Measurements from ENCODE around the gene NHERF1. TPM values are rescaled to one million over a fixed set of nuclear protein-coding genes. Genes with fewer than 3 reads are reported as not detected.

Gene NHERF1
- total RNA-seq, 2 experiments from 2014 or later = 70.8 to 77.6 TPM

- CTCF ChIA-PET = interaction anchor here (0.6 to 3.8 kb wide), 4 partner anchors 9 to 269 kb away, joined by 3 to 31 read pairs (median 4); partner anchors contain the start of gene RAB37
- H3K4me3 Mint-ChIP-seq = no peak overlapping the region
These were observed 6.4 kb downstream of the NHERF1 start for GRCh38 chr17:74754832-74755231.

GRCh38 chr17:74755533-74755932 lies 7.1 kb downstream of the NHERF1 start:
- no peaks in the 10 kb centered on the region for H3K27me3 Mint-ChIP-seq (ENCODE audit: low read depth)
- intact Hi-C loops (cut with micrococcal nuclease) = no loop called here
- CTCF ChIA-PET = interaction anchor here (0.6 to 3.8 kb wide), 8 partner anchors 10 to 268 kb away, joined by 3 to 31 read pairs (median 4); partner anchors contain the start of gene RAB37
- H3K27ac Mint-ChIP-seq = no peak overlapping the region
- no peak overlapping the region for H3K4me3 Mint-ChIP-seq
- DNase-seq = no peak
- H3K4me1 Mint-ChIP-seq (ENCODE audit: low read depth) = peaks cover 89% of the 10 kb centered on the region
- peaks cover 9% of the 10 kb centered on the region for H3K36me3 Mint-ChIP-seq (ENCODE audit: low read depth)
- H3K9me3 Mint-ChIP-seq = no peaks in the 10 kb centered on the region

More at GRCh38 chr17:74754832-74755231, 6.4 kb downstream of the NHERF1 start:
- no peaks in the 10 kb centered on the region for H3K9me3 Mint-ChIP-seq
- no peak for DNase-seq
- H3K27ac Mint-ChIP-seq = peak overlapping the region; percentile 30
- intact Hi-C loops (cut with micrococcal nuclease) = no loop called here
- H3K4me1 Mint-ChIP-seq (ENCODE audit: low read depth) = peaks cover 82% of the 10 kb centered on the region
- peaks cover 13% of the 10 kb centered on the region for H3K36me3 Mint-ChIP-seq (ENCODE audit: low read depth)
- no peaks in the 10 kb centered on the region for H3K27me3 Mint-ChIP-seq (ENCODE audit: low read depth)

GRCh38 chr17:74756891-74757290 lies 8.5 kb downstream of the NHERF1 start:
- DNase-seq = no peak
- intact Hi-C loops (cut with micrococcal nuclease) = no loop called here
- Mint-ChIP-seq H3K27ac (peak overlapping the region; percentile 86), H3K4me3 (no peak overlapping the region), H3K36me3 (ENCODE audit: low read depth) (peaks cover 5% of the 10 kb centered on the region), H3K9me3 (no peaks in the 10 kb centered on the region), H3K27me3 (ENCODE audit: low read depth) (no peaks in the 10 kb centered on the region), H3K4me1 (ENCODE audit: low read depth) (peaks cover 83% of the 10 kb centered on the region)
- CTCF ChIA-PET = interaction anchor here (1.1 to 3.8 kb wide), 4 partner anchors 11 to 108 kb away, joined by 3 to 31 read pairs (median 12); no protein-coding TSS in a partner anchor

GRCh38 chr17:74757502-74757901 lies 9.1 kb downstream of the NHERF1 start:
- Mint-ChIP-seq H3K27ac (peak overlapping the region; percentile 86), H3K9me3 (no peaks in the 10 kb centered on the region), H3K4me3 (no peak overlapping the region), H3K4me1 (ENCODE audit: low read depth) (peaks cover 78% of the 10 kb centered on the region), H3K27me3 (ENCODE audit: low read depth) (no peaks in the 10 kb centered on the region), H3K36me3 (ENCODE audit: low read depth) (peaks cover 5% of the 10 kb centered on the region)
- CTCF ChIA-PET = interaction anchor here (1.1 to 4.5 kb wide), 6 partner anchors 8 to 108 kb away, joined by 3 to 28 read pairs (median 12); no protein-coding TSS in a partner anchor
- intact Hi-C loops (cut with micrococcal nuclease) = no loop called here
- DNase-seq = no peak

GRCh38 chr17:74757931-74758847 lies 9.8 kb downstream of the NHERF1 start:
- H3K4me1 Mint-ChIP-seq (ENCODE audit: low read depth) = peaks cover 71% of the 10 kb centered on the region
- peak overlapping the region; percentile 86 for H3K27ac Mint-ChIP-seq
- no peak for DNase-seq
- H3K27me3 Mint-ChIP-seq (ENCODE audit: low read depth) = no peaks in the 10 kb centered on the region
- H3K9me3 Mint-ChIP-seq = no peaks in the 10 kb centered on the region
- H3K36me3 Mint-ChIP-seq (ENCODE audit: low read depth) = peaks cover 1% of the 10 kb centered on the region
- intact Hi-C loops (cut with micrococcal nuclease) = loop anchor here (2.0 kb wide), 1 partner anchor 13 kb away; no protein-coding TSS in a partner anchor
- H3K4me3 Mint-ChIP-seq = no peak overlapping the region
- CTCF ChIA-PET = interaction anchor here (0.9 to 4.5 kb wide), 8 partner anchors 8 to 33 kb away, joined by 3 to 30 read pairs (median 12); partner anchors contain the start of gene NAT9

GRCh38 chr17:74758848-74759168 lies 10.4 kb downstream of the NHERF1 start:
- peak overlapping the region; percentile 86 for H3K27ac Mint-ChIP-seq
- no peak overlapping the region for H3K4me3 Mint-ChIP-seq
- intact Hi-C loops (cut with micrococcal nuclease) = loop anchor here (1.0 to 2.0 kb wide), 3 partner anchors 8 to 14 kb away; no protein-coding TSS in a partner anchor
- peak; percentile 75 for DNase-seq
- CTCF ChIA-PET = interaction anchor here (0.9 to 4.5 kb wide), 8 partner anchors 9 to 21 kb away, joined by 3 to 30 read pairs (median 8); partner anchors contain the start of gene NAT9
- H3K9me3 Mint-ChIP-seq = no peaks in the 10 kb centered on the region
- no peaks in the 10 kb centered on the region for H3K36me3 Mint-ChIP-seq (ENCODE audit: low read depth)
- H3K4me1 Mint-ChIP-seq (ENCODE audit: low read depth) = peaks cover 65% of the 10 kb centered on the region
- no peaks in the 10 kb centered on the region for H3K27me3 Mint-ChIP-seq (ENCODE audit: low read depth)

- no peaks in the 10 kb centered on the region for H3K9me3 Mint-ChIP-seq
- H3K27ac Mint-ChIP-seq = peak overlapping the region; percentile 86
- H3K4me3 Mint-ChIP-seq = no peak overlapping the region
- H3K4me1 Mint-ChIP-seq (ENCODE audit: low read depth) = peaks cover 61% of the 10 kb centered on the region
- no peaks in the 10 kb centered on the region for H3K36me3 Mint-ChIP-seq (ENCODE audit: low read depth)
- CTCF ChIA-PET = interaction anchor here (1.0 to 4.5 kb wide), 11 partner anchors 10 to 102 kb away, joined by 3 to 30 read pairs (median 7); partner anchors contain the start of gene NAT9
- intact Hi-C loops (cut with micrococcal nuclease) = loop anchor here (1.0 to 2.0 kb wide), 3 partner anchors 8 to 15 kb away; no protein-coding TSS in a partner anchor
- peak; percentile 70 for DNase-seq
- no peaks in the 10 kb centered on the region for H3K27me3 Mint-ChIP-seq (ENCODE audit: low read depth)
These were observed 10.9 kb downstream of the NHERF1 start for GRCh38 chr17:74759243-74759801.

GRCh38 chr17:74759941-74760340 lies 11.5 kb downstream of the NHERF1 start:
- Mint-ChIP-seq H3K27ac (peak overlapping the region; percentile 86), H3K4me1 (ENCODE audit: low read depth) (peaks cover 56% of the 10 kb centered on the region), H3K27me3 (ENCODE audit: low read depth) (no peaks in the 10 kb centered on the region), H3K9me3 (no peaks in the 10 kb centered on the region), H3K36me3 (ENCODE audit: low read depth) (no peaks in the 10 kb centered on the region), H3K4me3 (no peak overlapping the region)
- CTCF ChIA-PET = interaction anchor here (0.9 to 4.5 kb wide), 10 partner anchors 10 to 103 kb away, joined by 3 to 30 read pairs (median 8); no protein-coding TSS in a partner anchor
- intact Hi-C loops (cut with micrococcal nuclease) = loop anchor here (1.0 to 2.0 kb wide), 3 partner anchors 9 to 15 kb away; no protein-coding TSS in a partner anchor
- no peak for DNase-seq

GRCh38 chr17:74760404-74761105 lies 12.1 kb downstream of the NHERF1 start:
- CTCF ChIA-PET = interaction anchor here (0.9 to 4.5 kb wide), 10 partner anchors 10 to 103 kb away, joined by 3 to 30 read pairs (median 8); no protein-coding TSS in a partner anchor
- intact Hi-C loops (cut with micrococcal nuclease) = no loop called here
- Mint-ChIP-seq H3K27me3 (ENCODE audit: low read depth) (no peaks in the 10 kb centered on the region), H3K4me1 (ENCODE audit: low read depth) (peaks cover 50% of the 10 kb centered on the region), H3K9me3 (no peaks in the 10 kb centered on the region), H3K27ac (peak overlapping the region; percentile 86), H3K4me3 (no peak overlapping the region), H3K36me3 (ENCODE audit: low read depth) (no peaks in the 10 kb centered on the region)
- no peak for DNase-seq

- Mint-ChIP-seq H3K4me1 (ENCODE audit: low read depth) (peaks cover 44% of the 10 kb centered on the region), H3K27me3 (ENCODE audit: low read depth) (no peaks in the 10 kb centered on the region), H3K9me3 (no peaks in the 10 kb centered on the region), H3K27ac (no peak overlapping the region), H3K4me3 (no peak overlapping the region), H3K36me3 (ENCODE audit: low read depth) (no peaks in the 10 kb centered on the region)
- intact Hi-C loops (cut with micrococcal nuclease) = no loop called here
- CTCF ChIA-PET = interaction anchor here (0.6 to 4.5 kb wide), 7 partner anchors 9 to 440 kb away, joined by 3 to 30 read pairs (median 4); partner anchors contain the start of gene NAT9
- DNase-seq = no peak
These were observed 13.0 kb downstream of the NHERF1 start for GRCh38 chr17:74761419-74761818.

- CTCF ChIA-PET = interaction anchor here (0.6 to 4.5 kb wide), 7 partner anchors 9 to 440 kb away, joined by 3 to 28 read pairs (median 4); partner anchors contain the start of gene NAT9
- intact Hi-C loops (cut with micrococcal nuclease) = no loop called here
- peaks cover 1% of the 10 kb centered on the region for H3K36me3 Mint-ChIP-seq (ENCODE audit: low read depth)
- H3K9me3 Mint-ChIP-seq = no peaks in the 10 kb centered on the region
- H3K4me3 Mint-ChIP-seq = no peak overlapping the region
- no peak for DNase-seq
- H3K4me1 Mint-ChIP-seq (ENCODE audit: low read depth) = peaks cover 39% of the 10 kb centered on the region
- no peaks in the 10 kb centered on the region for H3K27me3 Mint-ChIP-seq (ENCODE audit: low read depth)
- no peak overlapping the region for H3K27ac Mint-ChIP-seq
These were observed 13.5 kb downstream of the NHERF1 start for GRCh38 chr17:74761931-74762330.
